Measurements from ENCODE around the gene DMKN.

The DMKN gene

DNA sequence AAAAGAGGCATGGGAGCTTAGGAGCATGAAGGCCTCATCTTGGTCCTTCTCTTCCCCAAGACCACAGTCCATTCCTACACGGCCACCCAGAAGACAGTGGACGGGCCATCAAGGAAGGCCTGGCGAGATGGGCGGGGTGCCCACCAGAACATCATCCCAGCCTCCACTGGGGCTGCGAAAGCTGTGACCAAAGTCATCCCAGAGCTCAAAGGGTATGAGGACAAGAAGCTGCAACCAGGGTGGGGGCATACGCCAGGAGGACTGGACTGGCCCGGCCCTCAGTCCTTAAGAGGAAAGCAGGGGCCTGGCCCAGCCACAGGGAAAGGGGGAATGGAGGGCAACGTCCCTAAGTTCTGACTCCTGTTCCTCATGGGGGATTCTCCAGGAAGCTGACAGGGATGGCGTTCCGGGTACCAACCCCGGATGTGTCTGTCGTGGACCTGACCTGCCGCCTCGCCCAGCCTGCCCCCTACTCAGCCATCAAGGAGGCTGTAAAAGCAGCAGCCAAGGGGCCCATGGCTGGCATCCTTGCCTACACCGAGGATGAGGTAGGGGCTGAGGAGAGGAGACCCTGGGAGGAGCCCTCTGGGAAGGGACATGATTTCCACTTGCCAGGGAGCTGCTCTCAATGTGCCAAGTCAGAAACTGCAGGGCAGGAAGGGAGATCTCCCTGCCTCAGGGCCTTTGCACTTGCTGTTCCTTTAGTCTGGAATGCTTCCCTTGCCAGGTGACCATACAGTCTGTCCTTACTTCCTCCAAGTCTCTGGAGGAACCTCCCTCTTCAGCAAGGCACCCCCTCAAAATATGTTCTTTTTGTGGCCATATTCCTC is 30.0 kb upstream of the DMKN start:
- no peak for DNase-seq (ENCODE audit: insufficient read length, low spot score)
- no peak for FAIRE-seq
- no peak for TF ChIP-seq POLR2A (IDR thresholded peaks at IDR 0.05; ENCODE audit: low read depth, low read length)

DNA sequence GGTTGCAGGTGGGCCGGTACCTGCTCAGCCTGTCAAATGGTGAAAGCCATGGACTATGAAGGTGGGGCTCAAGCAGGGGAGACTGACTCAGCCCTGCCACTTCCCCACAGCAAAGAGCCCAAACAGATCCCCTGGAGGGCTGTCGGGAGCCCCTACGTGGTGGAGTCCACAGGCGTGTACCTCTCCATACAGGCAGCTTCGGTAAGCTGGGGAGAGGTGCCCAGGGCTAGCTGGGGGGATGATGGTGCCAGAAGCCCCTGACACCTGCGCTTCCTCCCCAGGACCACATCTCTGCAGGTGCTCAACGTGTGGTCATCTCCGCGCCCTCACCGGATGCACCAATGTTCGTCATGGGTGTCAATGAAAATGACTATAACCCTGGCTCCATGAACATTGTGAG is 28.8 kb upstream of the DMKN start:
- no peak for TF ChIP-seq POLR2A (IDR thresholded peaks at IDR 0.05; ENCODE audit: low read depth, low read length)
- FAIRE-seq (no peak), DNase-seq (ENCODE audit: insufficient read length, low spot score) (no peak)

DNA sequence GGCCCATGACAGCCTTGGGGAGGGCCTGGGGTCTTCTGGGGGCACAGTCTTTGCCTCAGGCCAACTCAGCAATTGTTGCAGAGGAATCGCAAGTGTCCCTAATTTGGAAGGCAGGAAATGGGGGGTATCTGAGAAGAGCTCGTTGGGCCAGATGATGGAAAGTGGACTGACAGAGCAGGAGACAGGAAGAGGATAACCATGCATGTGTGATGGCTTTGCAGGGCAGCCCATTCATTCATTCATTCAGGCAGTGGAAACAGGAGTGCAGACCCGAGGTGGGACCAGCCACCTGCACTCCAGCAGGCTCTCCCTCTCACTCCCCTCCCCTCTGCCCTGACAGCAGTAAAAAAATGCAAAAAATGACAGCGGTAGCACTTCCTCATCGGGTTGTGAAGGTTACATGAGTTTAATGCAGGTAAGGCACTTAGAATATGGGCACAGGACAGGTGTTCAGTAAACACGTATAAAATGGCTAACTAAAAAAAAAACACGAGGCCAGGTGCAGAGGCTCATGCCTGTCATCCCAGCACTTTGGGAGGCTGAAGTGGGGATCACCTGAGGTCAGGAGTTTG is 27.0 kb upstream of the DMKN start:
- FAIRE-seq (no peak), DNase-seq (ENCODE audit: insufficient read length, low spot score) (no peak)
- no peak for TF ChIP-seq POLR2A (IDR thresholded peaks at IDR 0.05; ENCODE audit: low read depth, low read length)

DNA sequence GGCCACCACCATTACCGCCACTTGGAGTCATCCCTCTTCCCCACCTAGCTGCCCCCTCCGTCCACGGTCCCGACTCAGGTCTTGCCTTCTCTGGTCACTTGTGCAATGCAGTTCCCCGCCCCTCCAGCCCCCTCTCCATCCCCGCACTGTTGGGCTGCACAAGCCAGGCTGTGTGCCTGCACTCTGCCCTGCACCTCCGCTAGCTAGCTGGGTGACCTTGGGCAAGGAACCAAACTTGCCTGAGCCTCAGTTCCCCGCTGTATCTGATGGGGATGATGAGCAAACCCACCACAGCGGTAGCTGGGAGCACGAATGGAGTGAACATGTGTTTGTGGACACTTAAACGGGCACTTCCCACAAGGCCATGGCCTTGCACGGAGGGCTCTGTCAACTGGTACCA is 26.4 kb upstream of the DMKN start:
- TF ChIP-seq POLR2A (IDR thresholded peaks at IDR 0.05; ENCODE audit: low read depth, low read length) = no peak
- no peak for DNase-seq (ENCODE audit: insufficient read length, low spot score)
- FAIRE-seq = no peak

DNA sequence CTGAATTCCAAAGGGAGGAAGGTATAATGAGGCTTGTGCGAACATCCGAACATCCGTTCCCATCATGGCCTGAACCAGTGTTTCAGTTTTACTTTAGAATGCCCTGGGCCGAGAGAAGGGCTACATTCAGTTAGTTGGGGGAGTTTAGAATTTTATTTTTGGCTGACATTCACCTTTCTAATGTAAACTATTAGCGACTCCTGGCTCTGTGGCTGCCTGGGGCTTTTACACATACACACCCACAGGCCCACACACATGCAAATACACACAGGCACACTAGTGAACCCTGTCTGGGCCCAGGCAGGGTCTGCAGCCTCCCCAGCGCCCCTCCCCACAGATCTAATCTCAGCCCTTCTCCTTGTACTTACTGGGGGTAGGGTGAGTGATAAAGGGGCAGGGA is 25.9 kb upstream of the DMKN start:
- TF ChIP-seq POLR2A (IDR thresholded peaks at IDR 0.05; ENCODE audit: low read depth, low read length) = no peak
- FAIRE-seq = no peak
- DNase-seq (ENCODE audit: insufficient read length, low spot score) = no peak

DNA sequence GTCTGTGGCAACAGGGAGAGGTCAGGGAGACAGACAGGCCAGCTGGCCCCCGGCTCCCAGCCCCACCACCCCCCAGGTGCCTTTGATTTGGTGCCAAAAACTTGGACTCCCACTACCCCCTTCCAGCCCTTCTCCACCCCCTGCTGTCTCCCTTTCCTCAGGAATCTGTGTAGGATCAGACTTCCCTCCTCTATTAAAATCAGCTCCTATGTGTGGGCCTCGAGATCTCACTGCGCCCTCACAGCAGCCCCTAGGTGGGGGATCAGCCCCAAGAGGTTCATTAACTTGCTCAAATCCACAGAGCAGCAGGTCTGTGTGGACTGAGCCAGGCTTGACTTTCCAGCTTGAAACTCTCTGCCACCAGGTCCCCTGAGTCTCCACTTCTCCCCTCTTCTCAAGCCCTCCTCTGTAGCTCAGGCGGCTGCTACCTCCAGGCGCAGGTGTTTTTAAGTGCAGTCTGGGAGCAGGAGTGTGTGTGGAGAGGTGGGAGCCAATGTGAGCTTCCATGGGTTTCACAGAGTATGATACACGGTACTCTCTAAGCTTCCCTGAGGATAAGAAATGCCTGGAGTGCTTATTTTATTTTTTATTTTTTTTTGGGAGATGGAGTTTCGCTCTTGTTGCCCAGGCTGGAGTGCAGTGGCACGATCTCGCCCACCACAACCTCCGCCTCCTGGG is 21.5 kb upstream of the DMKN start:
- DNase-seq (ENCODE audit: insufficient read length, low spot score) (no peak), FAIRE-seq (no peak)
- no peak for TF ChIP-seq POLR2A (IDR thresholded peaks at IDR 0.05; ENCODE audit: low read depth, low read length)

DNA sequence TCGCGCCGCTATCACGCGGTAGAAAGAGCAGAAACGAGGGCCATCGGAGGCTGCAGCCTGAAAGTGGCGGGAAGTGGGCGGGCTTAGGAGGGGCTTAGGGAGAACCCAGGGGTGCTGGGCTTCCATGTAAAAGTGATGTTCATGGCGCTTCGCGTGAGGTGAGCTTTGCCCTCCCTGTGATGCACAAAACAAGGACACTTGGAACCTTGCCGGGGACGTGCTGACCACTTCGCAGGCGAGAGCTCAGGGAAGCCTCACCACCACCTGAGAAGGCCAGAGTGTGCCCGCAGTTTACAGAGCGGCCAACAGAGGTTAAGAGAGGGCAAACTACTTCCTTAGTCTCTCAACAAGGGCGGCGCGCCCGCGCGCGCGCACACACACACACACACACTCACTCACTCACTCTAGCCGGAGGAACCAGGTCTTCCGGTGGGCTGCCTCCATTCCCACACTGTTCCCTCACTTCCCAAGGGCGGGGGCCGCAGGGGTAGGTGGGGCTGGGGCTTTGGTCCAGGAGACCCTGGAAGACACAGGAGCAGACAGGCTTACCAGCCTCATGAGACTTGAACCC is 20.5 kb upstream of the DMKN start:
- DNase-seq (ENCODE audit: insufficient read length, low spot score) = no peak
- no peak for TF ChIP-seq POLR2A (IDR thresholded peaks at IDR 0.05; ENCODE audit: low read depth, low read length)
- no peak for FAIRE-seq

DNA sequence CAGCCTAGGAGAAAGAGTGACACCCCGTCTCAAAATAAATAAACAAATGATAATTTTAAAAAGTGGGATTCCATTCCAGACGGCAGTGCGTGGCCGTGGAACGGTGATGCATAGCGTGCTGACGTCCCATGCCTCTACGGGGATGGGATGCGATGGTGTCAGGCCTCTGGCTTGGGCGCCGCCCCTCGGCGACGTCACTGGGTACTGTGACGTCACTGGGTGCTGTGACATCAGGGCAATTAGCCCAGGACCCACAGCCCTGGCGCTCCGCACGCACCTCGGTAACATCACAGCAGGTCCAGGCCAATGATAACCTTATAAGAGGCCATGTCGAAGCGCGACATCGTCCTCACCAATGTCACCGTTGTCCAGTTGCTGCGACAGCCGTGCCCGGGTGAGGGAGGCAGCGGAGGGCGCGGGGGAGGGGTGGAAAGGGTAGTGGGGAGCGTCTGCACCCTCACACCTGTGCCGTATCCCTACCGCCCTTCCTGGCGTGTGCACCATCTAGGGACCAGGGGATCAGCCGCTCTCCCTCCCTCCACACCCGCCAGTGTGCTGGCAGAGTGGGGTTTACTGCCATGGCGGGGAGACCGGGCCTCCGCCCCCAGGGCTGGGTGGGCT is 19.9 kb upstream of the DMKN start, which contains the start of gene GAPDHS:
TSS of gene GAPDHS (plus strand) at position 256 of the 621 bp plus-strand sequence. CDS start at position 328, 72 bp downstream.
- DNase-seq (ENCODE audit: insufficient read length, low spot score) (no peak), FAIRE-seq (no peak)

DNA sequence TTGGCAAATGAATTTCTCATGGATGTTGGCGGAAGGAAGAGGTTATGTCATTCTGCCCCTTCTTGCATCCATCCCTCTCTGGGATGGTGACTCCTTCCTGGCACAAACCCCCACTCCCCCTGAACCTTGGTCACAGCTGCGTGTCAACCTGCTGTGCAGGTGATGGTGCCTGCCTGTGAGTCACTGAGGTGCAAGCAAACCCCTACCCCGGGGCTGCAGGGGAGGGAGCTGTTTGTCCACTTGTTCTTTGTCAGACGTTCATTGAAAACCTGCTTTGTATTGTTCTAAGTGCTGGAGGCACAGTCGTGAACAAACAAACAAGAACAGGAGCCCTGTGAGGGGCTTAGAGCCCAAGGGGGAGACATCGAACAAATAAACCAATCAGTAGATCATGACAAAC is 17.8 kb upstream of the DMKN start:
- no peak for DNase-seq (ENCODE audit: insufficient read length, low spot score)
- no peak for FAIRE-seq
- TF ChIP-seq POLR2A (IDR thresholded peaks at IDR 0.05; ENCODE audit: low read depth, low read length) = no peak

More for the DNA sequence above, 19.9 kb upstream of the DMKN start, which contains the start of gene GAPDHS:
- TF ChIP-seq POLR2A (IDR thresholded peaks at IDR 0.05; ENCODE audit: low read depth, low read length) = no peak

DNA sequence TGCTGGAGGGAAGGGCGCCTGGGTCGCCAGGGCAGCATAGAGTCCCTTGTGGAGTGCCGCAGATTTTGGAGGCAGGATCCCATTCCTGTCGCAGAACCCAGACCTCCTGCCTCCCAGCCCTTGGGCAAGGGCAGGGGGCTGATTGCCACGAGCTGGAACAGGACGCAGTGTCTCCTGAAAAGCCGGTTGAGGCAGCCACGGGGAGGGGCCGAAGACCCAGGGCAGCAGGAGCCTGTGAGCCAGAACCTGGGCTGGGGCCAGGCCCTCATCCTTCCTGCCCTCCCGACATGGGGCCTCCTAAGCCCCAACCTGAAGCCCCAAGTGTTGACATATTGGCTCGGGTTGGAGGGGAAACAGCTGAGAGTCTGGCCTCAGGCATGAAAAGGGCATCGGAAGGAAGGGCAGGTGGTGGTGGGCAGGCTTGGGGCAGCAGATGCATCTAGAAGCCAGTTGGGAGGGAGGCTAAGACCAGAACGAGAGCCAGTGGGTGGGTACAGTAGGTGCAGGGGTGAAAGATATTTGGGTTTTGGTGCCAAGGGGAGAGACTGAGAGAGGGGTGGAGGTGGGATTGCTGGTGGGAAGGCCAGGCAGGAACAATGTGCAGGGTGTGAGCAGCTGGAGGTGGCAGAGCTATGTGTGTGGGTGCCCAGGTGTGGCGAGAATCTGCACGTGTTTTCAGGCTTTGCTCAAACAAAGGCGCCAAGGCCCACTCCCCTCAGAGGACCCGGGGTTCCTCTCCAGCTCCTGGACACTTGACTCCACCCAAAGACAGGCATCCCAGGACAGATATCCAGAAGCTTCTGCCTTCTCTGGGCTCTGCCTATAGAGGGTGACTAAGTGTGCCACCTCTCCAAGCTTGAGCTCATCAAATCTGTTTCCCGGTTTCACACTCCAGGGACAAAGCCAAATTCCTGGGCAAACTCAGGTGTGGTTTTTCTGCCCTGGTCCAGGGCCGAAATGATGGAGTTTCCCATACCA is 16.1 kb upstream of the DMKN start:
- DNase-seq (ENCODE audit: insufficient read length, low spot score) = no peak
- FAIRE-seq = no peak
- no peak for TF ChIP-seq POLR2A (IDR thresholded peaks at IDR 0.05; ENCODE audit: low read depth, low read length)

DNA sequence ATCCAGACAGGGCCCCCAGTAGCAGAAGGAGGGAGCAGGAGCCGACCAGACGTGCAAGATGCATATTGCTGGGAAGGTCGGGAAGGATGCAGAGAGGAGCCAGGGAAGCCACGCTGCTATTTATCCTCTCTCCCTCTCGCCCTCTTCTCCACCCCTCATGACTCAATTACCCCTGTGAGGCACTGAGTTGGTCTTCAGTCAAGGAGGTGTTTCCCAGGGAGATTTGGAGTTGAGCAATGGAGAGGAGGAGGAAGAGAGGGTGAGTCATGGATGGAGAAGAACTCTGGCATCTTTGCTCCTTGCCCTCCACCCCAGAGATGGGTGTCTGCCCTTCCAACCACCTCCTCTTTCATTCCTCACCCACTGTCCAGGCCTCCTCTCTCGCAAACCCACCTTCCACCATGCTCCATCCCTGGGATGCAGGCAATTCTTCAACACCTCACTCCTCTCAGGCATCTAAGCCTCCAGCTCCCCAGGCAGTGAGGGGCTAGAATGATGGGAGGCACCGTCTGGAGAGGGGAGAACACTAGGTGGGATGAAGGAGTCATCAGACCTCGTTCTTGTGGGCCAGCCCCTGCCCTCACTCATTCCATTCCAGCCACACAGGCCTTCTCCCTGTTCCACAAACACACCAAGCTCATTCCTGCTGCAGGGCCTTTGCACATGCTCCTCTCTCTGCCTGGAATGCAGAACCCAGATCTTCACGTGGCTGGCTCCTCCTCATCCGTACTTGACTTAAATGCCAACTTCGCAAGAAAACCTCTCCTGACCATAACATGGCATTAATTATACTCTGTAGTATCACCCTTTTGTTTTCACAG is 15.0 kb upstream of the DMKN start, which contains the start of gene SBSN:
TSS of gene SBSN (minus strand) at position 94 of the 821 bp plus-strand sequence. CDS start at position 64, 30 bp downstream.
- TF ChIP-seq POLR2A (IDR thresholded peaks at IDR 0.05; ENCODE audit: low read depth, low read length) = no peak
- FAIRE-seq (peak; percentile 6), DNase-seq (ENCODE audit: insufficient read length, low spot score) (peak; percentile 76)

DNA sequence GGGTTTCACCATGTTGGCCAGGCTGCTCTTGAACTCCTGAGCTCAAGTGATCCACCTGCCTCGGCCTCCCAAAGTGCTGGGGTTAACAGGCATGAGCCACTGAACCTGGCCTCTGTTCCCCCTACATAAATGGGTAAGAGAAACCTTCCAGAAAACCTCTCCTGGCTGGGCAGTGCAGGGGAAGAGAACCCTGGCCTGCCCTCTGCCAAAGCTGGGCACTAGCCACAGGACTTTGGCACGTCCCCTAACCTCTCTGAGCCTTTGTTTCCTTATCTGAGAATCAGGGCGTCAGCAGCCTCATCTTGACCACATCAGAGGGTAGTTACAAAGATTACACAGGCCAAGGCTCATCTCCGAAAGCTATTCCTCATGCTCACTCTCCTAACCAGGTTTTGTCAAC is 12.4 kb upstream of the DMKN start:
- no peak for DNase-seq (ENCODE audit: insufficient read length, low spot score)
- no peak for FAIRE-seq
- no peak for TF ChIP-seq POLR2A (IDR thresholded peaks at IDR 0.05; ENCODE audit: low read depth, low read length)

Data from H54 (cell line).